ENCODE data around the gene SLC38A3.

Gene SLC38A3

DNA sequence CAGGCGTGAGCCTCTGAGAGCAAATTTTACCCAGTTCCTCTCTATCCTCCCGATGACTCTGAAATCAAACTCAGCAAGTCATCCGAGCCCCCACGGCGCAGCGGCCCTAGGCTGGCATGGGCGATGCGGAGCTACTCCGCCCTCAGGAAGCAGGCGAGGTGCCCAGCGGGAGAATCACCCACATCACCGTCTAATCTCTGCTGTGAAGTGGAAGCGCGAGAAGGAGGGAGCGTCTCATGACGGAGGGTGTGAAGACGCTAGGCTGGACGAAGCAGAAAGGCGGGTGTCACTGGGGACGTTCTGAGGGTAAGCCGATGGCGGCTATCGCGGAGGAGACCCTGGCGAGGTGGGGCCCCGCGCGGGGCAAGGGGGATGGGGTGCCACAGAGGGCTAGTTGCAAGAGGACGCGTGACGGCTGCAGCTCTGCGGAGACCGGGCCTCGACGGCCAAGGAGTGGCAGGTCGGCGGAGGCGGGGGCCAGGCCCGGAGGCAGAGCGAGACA lies 21.9 kb downstream of the SLC38A3 start:
- TF ChIP-seq, protein P1, sequence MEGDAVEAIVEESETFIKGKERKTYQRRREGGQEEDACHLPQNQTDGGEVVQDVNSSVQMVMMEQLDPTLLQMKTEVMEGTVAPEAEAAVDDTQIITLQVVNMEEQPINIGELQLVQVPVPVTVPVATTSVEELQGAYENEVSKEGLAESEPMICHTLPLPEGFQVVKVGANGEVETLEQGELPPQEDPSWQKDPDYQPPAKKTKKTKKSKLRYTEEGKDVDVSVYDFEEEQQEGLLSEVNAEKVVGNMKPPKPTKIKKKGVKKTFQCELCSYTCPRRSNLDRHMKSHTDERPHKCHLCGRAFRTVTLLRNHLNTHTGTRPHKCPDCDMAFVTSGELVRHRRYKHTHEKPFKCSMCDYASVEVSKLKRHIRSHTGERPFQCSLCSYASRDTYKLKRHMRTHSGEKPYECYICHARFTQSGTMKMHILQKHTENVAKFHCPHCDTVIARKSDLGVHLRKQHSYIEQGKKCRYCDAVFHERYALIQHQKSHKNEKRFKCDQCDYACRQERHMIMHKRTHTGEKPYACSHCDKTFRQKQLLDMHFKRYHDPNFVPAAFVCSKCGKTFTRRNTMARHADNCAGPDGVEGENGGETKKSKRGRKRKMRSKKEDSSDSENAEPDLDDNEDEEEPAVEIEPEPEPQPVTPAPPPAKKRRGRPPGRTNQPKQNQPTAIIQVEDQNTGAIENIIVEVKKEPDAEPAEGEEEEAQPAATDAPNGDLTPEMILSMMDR (IDR thresholded peaks at IDR 0.05) = no peak

DNA sequence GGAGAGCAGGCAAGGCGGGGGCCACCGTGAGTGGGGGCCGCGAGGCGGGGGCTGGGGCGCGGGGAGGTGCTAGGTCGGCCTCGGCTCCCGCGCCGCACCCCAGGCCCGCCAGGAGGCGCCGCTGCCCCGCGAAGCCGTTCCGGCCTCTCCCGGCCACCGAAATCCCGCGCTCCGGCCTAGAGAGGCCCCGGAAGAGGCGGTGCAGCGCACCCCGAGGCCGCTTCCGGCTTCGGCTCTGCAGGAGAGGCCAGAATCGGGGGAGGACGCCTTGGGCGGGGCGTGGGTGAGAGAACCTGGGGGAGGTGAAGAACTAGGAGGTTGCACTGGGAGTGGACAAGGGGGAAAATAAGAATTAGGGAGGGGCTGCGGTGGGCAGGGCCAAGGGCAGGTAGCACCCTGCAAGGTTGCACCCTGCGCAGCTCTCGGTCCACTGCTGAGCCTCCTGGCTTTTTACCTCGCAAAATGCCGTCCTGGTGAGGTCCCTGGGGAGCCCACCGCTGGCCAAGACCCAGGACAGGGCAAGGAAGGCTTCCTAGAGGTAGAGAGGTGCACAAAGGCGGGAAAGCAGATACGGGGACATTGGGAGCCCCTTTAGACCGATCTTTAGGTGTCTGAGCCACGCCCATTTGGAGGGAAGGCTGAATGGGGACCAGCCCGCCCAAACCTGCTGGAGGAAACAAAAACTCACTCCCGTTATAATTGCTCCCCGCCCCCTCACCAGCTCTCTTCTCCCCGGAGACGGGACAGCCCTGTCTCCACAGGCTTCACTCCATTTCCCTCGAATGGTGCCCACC lies 22.5 kb downstream of the SLC38A3 start:
- TF ChIP-seq, protein P1 (IDR thresholded peaks at IDR 0.05) = peak; percentile 90

DNA sequence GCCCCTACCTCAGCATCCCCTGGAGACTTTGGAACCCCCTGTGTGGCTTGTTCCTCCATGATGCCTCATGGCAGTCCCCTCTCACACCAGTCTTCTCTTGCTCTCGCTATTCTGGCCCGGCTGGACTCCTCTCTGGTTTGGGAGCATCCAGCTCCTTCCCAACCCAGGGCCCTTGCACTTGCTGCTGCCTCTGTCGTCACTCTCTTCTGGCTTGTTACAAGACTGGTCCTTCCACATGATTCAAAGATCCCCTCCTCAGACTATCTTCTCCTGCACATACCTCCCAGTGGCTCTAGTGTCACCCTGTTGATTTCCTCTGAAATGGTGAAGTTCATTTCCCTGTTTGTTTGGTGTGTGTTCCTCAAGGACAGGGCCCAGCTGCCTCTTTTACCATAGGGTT lies 24.4 kb downstream of the SLC38A3 start:
- TF ChIP-seq, protein P1 (IDR thresholded peaks at IDR 0.05) = no peak

- TF ChIP-seq, protein P1 (IDR thresholded peaks at IDR 0.05) = no peak
Observed at GRCh38 chr3:50230104-50230793, 25.2 kb downstream of the SLC38A3 start.

DNA sequence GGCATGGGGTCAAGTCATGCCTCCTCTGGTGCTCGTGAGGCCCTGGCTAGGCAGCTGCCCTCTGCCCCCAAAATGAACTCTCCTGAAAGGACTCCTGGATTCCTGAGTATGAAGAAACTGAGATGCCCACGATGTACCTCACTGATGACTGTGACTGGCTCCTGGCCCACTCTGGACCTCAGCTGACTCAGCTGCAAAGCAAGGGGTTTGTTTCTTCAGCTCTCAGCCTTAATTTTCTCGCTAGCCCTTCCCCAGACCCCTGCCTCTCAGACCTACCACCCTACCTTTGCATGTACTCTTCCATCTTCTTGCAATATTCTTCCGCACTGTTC lies 25.7 kb downstream of the SLC38A3 start:
- TF ChIP-seq, protein P1 (IDR thresholded peaks at IDR 0.05) = no peak

DNA sequence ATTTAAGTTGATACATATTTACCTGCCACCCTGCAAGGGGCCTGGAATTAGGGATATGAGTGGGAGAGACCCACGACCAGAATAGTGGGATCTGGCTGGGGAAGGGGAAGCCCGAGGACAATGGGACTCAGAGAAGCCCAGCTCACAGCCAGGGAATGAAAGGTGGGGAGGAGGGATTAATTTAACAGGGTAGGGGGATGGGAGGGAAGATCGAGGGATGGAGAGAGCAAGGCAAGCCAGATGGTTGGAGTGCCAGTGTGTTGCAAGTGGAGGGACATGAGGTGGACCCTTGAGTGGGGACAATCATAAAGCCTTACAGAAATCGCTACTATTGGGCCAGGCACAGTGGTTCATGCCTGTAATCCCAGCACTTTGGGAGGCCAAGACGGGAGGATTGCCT lies 26.5 kb downstream of the SLC38A3 start:
- TF ChIP-seq, protein P1 (IDR thresholded peaks at IDR 0.05) = no peak

DNA sequence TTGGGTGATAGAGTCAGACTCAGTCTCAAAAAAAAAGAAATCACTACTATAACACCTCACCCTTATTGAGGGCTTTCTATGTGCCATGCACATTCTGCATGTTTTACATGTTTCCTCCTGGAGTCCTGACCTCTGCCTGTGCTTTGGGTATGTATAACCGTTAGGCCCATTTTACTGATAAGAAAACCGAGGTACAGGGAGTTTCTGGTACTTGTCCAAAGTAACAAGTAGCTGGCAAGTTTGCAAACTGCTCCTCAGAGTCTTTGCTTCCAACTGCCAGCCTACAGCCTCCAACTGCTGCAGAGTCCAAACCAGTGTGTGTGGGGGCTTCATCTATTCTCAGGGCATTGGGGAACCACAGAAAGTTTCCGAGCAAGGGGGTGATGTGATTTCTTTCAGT lies 27.2 kb downstream of the SLC38A3 start:
- TF ChIP-seq, protein P1 (IDR thresholded peaks at IDR 0.05) = no peak

Measured in LNCAP (cell line).